Stimulated activated CD8-positive, alpha-beta memory T cell treated with anti-CD3 and anti-CD28 coated beads, Interleukin-4, amount 100 ng/mL, for 4 hours (primary cell): Measurements from ENCODE around the gene DGKE.

Source experiments
- DNase-seq, 2 donors: peaks; one replicate each; pipeline ENCODE4 v3.0.0-alpha.2; 2020; ENCODE audit warnings: low read depth in 2 of 2, low spot score in 1 of 2

Gene DGKE

GRCh38 chr17:56812901-56813388 lies 21.0 kb upstream of the DGKE start:
- no peak for DNase-seq

GRCh38 chr17:56815711-56816110 lies 18.2 kb upstream of the DGKE start:
- no peak for DNase-seq

GRCh38 chr17:56817066-56817465 lies 16.9 kb upstream of the DGKE start:
- no peak for DNase-seq

GRCh38 chr17:56819030-56819429 lies 14.9 kb upstream of the DGKE start:
- no peak for DNase-seq

- DNase-seq: peak; percentile 30 to 46
Measured at GRCh38 chr17:56819431-56820145, 14.4 kb upstream of the DGKE start.

GRCh38 chr17:56820207-56820606 lies 13.7 kb upstream of the DGKE start:
- DNase-seq: no peak

- no peak for DNase-seq
Measured at GRCh38 chr17:56821847-56822534, 12.0 kb upstream of the DGKE start.

GRCh38 chr17:56822725-56823124 lies 11.2 kb upstream of the DGKE start:
- no peak for DNase-seq

- DNase-seq: no peak
Measured at GRCh38 chr17:56823848-56824247, 10.1 kb upstream of the DGKE start.

- no peak for DNase-seq
Measured at GRCh38 chr17:56824503-56824902, 9.4 kb upstream of the DGKE start.

GRCh38 chr17:56826611-56827414 lies 7.1 kb upstream of the DGKE start:
- no peak for DNase-seq

- no peak for DNase-seq
Measured at GRCh38 chr17:56830726-56831368, 3.1 kb upstream of the DGKE start.

- no peak for DNase-seq
Measured at GRCh38 chr17:56831369-56832095, 2.4 kb upstream of the DGKE start.

GRCh38 chr17:56832446-56832845 lies 1.5 kb upstream of the DGKE start:
- no peak for DNase-seq

- peak; percentile 40 to 45 for DNase-seq
Measured at GRCh38 chr17:56833057-56833808, 718 bp upstream of the DGKE start.

- DNase-seq: peak; percentile 15 to 53
Measured at GRCh38 chr17:56834380-56835263, 671 bp downstream of the DGKE start.

- DNase-seq: no peak
Measured at GRCh38 chr17:56835264-56835585, 1.3 kb downstream of the DGKE start.

- no peak for DNase-seq
Measured at GRCh38 chr17:56838687-56839086, 4.7 kb downstream of the DGKE start.

- no peak for DNase-seq
Measured at GRCh38 chr17:56842577-56842976, 8.6 kb downstream of the DGKE start.
